Duodenal mucosa (tissue), 2 donors: ENCODE measurements around the gene ROR2.

Source experiments
- H3K27ac ChIP-seq: one replicate; pipeline ENCODE4 v1.7.0; 2013; ENCODE audit warnings: low read depth, low read length
- H3K27me3 ChIP-seq, 2 donors: one replicate each; pipeline ENCODE4 v1.7.0; 2013; ENCODE audit warnings: low read length in 2 of 2, control low read depth in 1 of 2; ENCODE audit not compliant: insufficient read depth in 2 of 2, control insufficient read depth in 1 of 2
- H3K36me3 ChIP-seq, 2 donors: one replicate each; pipeline ENCODE4 v1.7.0; 2013; ENCODE audit warnings: low read length in 2 of 2, control low read depth in 1 of 2; ENCODE audit not compliant: insufficient read depth in 2 of 2, control insufficient read depth in 1 of 2
- H3K4me1 ChIP-seq, 2 donors: one replicate each; pipeline ENCODE4 v1.7.0; 2013; ENCODE audit warnings: low read length in 2 of 2, control low read depth in 1 of 2; ENCODE audit not compliant: insufficient read depth in 2 of 2, control insufficient read depth in 1 of 2
- H3K4me3 ChIP-seq, 2 donors: one replicate each; pipeline ENCODE4 v1.7.0; 2013; ENCODE audit warnings: low read length in 2 of 2, low read depth in 1 of 2
- H3K9ac ChIP-seq, 2 donors: one replicate each; pipeline ENCODE4 v1.7.0; 2013; ENCODE audit warnings: low read length in 2 of 2, low read depth in 1 of 2
- H3K9me3 ChIP-seq, 2 donors: one replicate each; pipeline ENCODE4 v1.7.0; 2013; ENCODE audit warnings: low read length in 2 of 2, control low read depth in 1 of 2; ENCODE audit not compliant: control insufficient read depth in 1 of 2

Gene ROR2

DNA sequence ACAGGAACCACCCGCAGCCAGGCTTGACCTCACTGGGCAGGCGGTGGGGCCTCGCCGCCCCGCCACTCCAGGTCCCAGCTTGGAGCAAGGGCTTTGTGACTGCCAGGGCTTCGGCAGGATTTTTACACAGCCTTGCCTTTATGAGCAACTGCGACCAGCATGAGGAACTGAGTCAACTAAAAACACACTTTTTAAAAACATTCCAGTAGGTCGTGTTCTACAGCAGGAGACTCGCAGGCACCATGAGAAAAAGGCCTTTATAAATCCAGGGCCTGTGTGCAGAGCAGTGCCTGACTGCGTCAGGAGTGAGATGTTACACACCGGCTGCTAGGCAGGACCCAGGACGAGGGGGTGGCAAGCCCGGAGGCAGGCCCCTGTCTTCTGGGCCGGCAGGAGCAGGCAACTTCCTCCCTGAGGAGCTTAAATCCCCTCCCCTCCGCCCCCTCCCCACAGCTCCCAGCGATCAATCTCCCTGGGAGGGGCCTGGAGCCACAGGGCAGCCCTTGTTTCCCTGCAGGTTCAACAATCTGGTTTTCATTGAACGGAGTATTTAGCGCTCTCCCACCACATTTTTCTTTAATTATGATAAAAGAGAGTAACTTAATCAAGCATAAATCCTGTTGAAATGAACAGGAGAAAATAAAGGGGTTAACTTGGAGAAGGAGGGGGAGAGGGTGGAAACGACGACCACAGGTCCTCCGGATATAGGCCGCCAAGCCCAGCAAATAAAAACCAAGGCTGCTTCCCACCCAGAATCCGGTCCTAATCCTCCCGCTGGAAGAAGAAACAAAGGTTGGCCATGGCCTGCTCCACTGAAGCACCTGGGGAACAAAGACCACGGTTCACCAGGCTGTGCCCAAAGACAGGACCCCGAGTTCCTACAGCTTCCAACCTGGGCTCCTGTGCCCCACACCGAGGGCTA lies 92.5 kb downstream of the ROR2 start:
- Histone ChIP-seq H3K27me3 (no peaks in the 10 kb centered on the region), H3K9ac (no peak overlapping the region), H3K4me3 (no peak overlapping the region), H3K27ac (no peak overlapping the region), H3K36me3 (no peaks in the 10 kb centered on the region), H3K4me1 (no peaks in the 10 kb centered on the region), H3K9me3 (no peaks in the 10 kb centered on the region)

DNA sequence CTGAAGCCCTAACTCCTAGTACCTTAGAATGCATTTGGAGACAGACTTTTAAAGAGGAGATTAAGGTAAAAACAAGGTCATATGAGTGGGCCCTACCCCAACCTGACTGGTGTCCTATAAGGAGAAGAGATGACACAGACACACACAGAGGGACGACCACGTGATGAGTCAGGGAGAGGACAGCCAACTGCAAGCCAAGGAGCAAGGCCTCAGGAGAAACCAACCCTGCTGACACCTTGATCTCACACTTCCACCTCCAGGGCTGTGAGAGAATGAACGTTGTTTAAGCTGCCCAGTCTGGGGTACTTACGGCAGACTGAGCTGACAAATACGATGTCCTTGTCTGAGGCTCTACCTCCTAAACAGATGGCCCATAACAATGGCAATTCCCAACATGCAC lies 93.6 kb downstream of the ROR2 start:
- Histone ChIP-seq H3K27me3 (no peaks in the 10 kb centered on the region), H3K4me1 (no peaks in the 10 kb centered on the region), H3K4me3 (no peak overlapping the region), H3K9me3 (no peaks in the 10 kb centered on the region), H3K9ac (no peak overlapping the region), H3K27ac (no peak overlapping the region), H3K36me3 (no peaks in the 10 kb centered on the region)

DNA sequence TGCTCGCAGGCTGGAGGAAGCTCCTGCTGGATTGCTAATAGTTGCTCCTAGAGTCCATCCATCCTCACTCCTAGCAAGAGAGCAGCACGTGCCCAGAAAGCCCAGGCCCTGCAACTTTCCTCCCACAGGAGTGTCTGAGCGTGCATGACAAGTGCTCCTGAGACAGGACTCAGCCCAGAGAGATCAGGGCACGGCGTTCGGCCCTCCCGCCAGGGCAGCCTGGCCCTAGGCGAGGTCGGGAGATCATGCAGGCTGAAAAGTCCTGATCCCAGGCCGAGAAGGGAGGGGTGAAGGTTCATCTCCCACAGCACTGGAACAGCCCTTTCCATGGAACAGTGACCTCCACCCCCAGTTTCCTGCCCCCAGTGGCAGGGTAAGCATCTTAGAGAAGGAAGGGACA lies 94.8 kb downstream of the ROR2 start:
- H3K36me3 ChIP-seq: no peaks in the 10 kb centered on the region
- H3K27me3 ChIP-seq: no peaks in the 10 kb centered on the region
- H3K27ac ChIP-seq: no peak overlapping the region
- no peaks in the 10 kb centered on the region for H3K4me1 ChIP-seq
- H3K4me3 ChIP-seq: no peak overlapping the region
- no peaks in the 10 kb centered on the region for H3K9me3 ChIP-seq
- no peak overlapping the region for H3K9ac ChIP-seq

DNA sequence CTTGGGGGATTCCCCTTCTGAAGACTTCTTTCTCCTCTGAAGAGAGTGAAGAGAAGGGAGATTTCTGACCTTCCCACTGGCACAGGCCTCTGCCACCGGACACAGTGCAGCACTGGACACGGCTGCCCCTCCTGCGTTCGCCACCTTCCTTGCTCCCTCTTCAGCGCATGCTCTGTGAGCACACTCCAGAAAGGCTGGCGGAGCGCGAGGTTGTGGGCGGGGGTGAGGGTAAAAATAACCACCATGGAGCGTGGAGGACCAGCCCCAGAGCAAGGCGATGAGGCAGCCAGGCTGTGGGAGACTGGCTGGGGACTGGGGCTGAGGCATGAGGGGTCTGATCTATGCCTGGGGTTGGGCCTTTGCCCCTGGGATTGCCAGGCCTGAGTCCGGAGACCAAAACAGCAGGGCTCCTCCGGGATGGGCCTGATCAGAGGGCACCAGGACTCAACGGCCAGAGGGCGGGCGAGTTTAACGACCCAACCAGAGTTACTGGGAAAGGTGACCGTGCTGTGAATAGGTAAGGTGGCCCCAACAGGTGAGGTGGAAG lies 97.2 kb downstream of the ROR2 start:
- no peaks in the 10 kb centered on the region for H3K36me3 ChIP-seq
- no peaks in the 10 kb centered on the region for H3K27me3 ChIP-seq
- H3K27ac ChIP-seq: no peak overlapping the region
- H3K4me3 ChIP-seq: no peak overlapping the region
- no peaks in the 10 kb centered on the region for H3K4me1 ChIP-seq
- H3K9ac ChIP-seq: no peak overlapping the region
- no peaks in the 10 kb centered on the region for H3K9me3 ChIP-seq

DNA sequence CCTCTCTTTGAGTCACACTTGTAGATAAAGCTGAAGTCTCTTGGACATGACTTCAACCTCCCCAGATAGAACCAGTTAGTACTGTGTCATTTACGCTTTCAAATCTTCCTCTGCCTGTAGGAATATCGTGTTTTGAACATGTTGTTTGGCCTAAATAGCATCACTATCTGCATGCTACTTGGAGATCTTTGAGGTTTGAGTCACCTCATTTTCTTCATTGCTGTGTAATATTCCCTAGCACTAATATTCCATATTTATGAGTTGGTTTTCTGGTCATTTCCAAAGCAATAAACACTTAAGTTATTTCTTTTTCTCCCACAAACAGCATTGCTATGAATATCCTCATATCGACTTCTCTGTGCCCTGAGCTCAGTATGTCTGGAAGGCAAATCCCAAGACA lies 100.3 kb downstream of the ROR2 start:
- Histone ChIP-seq H3K9ac (no peak overlapping the region), H3K27ac (no peak overlapping the region), H3K9me3 (no peaks in the 10 kb centered on the region), H3K4me1 (no peaks in the 10 kb centered on the region), H3K27me3 (no peaks in the 10 kb centered on the region), H3K4me3 (no peak overlapping the region), H3K36me3 (no peaks in the 10 kb centered on the region)

GRCh38 chr9:91848146-91848545 lies 101.9 kb downstream of the ROR2 start:
- Histone ChIP-seq H3K4me1 (peaks cover 0 to 6% of the 10 kb centered on the region in 2 donors), H3K9ac (no peak overlapping the region), H3K27me3 (no peaks in the 10 kb centered on the region), H3K27ac (no peak overlapping the region), H3K9me3 (no peaks in the 10 kb centered on the region), H3K4me3 (no peak overlapping the region), H3K36me3 (no peaks in the 10 kb centered on the region)

DNA sequence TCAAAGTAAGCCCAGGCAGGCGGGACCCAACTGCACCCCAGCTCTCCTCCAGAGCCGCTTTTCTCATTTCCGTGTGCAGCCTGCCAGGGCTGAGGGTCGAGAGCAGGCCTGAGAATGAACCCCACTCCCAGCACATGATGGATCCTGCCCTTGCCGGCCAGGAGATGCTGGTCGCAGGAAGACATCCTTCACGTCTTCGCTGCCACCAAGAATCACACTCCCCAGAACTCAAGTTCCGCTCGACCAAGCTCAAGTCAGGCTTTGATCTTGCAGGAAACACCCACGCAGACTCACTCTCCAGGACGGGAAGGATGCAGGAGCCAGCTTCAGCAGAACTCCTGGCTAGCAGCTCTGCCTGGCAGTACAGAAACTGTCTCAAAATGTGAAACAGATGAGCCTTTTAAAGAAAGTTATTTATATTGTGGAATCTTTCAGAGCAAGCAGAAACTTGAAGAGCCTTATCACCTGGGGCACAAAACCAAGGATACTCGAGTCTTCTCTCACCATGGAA lies 102.4 kb downstream of the ROR2 start:
- H3K36me3 ChIP-seq: no peaks in the 10 kb centered on the region
- H3K9ac ChIP-seq: no peak overlapping the region
- H3K27ac ChIP-seq: no peak overlapping the region
- no peak overlapping the region for H3K4me3 ChIP-seq
- no peaks in the 10 kb centered on the region for H3K27me3 ChIP-seq
- no peaks in the 10 kb centered on the region for H3K9me3 ChIP-seq
- peaks cover 0 to 6% of the 10 kb centered on the region in 2 donors for H3K4me1 ChIP-seq

- Histone ChIP-seq H3K4me3 (no peak overlapping the region), H3K27ac (no peak overlapping the region), H3K9ac (no peak overlapping the region), H3K27me3 (no peaks in the 10 kb centered on the region), H3K9me3 (no peaks in the 10 kb centered on the region), H3K4me1 (peaks cover 0 to 6% of the 10 kb centered on the region in 2 donors), H3K36me3 (no peaks in the 10 kb centered on the region)
Measured at GRCh38 chr9:91845879-91846278, 104.1 kb downstream of the ROR2 start.

DNA sequence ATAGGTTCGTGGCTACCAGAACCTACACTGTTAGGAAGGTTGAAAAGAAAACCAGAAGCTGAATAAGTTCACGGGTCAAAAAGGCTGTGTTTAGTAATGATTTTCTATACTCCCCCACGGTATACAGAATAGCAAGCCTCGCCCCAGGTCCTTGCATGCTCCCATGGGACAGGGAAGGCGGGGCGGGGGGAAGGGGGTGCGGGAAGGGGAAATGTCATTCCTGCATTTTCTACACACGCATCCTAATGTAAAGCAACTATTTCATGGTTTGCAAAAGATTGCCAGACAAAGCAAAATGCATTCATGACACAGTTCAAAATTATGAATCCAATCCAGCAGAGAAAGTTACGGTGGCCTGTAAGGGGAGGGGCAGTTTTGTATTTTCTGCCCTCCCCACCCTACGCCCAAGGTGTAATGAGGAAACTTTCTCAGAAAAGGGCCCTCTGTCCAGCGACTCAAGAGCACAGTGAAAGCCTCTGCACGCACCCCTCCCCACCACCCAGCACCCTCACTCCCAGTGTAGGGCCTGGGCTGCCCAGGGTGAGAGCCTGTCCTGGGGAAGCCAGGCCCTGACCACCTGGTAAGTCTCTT lies 105.2 kb downstream of the ROR2 start:
- no peak overlapping the region for H3K9ac ChIP-seq
- no peaks in the 10 kb centered on the region for H3K9me3 ChIP-seq
- no peaks in the 10 kb centered on the region for H3K36me3 ChIP-seq
- H3K4me3 ChIP-seq: no peak overlapping the region
- peaks cover 0 to 6% of the 10 kb centered on the region in 2 donors for H3K27me3 ChIP-seq
- no peak overlapping the region for H3K27ac ChIP-seq
- H3K4me1 ChIP-seq: peaks cover 4 to 6% of the 10 kb centered on the region in 2 donors

GRCh38 chr9:91844190-91844589 lies 105.8 kb downstream of the ROR2 start:
- no peaks in the 10 kb centered on the region for H3K36me3 ChIP-seq
- peaks cover 0 to 8% of the 10 kb centered on the region in 2 donors for H3K27me3 ChIP-seq
- H3K27ac ChIP-seq: no peak overlapping the region
- no peak overlapping the region for H3K9ac ChIP-seq
- no peak overlapping the region for H3K4me3 ChIP-seq
- H3K4me1 ChIP-seq: peaks cover 4 to 6% of the 10 kb centered on the region in 2 donors
- H3K9me3 ChIP-seq: no peaks in the 10 kb centered on the region
